SU-DHL-6 (cell line): ENCODE measurements around the gene TGFB2.

Source experiments
- H2AFZ ChIP-seq: fragments of 200-600 bp; sonication (generic); 2 replicates; pipeline ENCODE4 v1.6.1; 2014; ENCODE audit warnings: low read depth, mild to moderate bottlenecking, moderate library complexity, mixed read lengths, antibody characterized with exemption, low read length; ENCODE audit not compliant: severe bottlenecking
- H3F3A ChIP-seq: fragments of 200-600 bp; shearing (Covaris generic); 2 replicates; pipeline ENCODE4 v1.6.0; 2016; ENCODE audit warnings: antibody characterized with exemption, mild to moderate bottlenecking; ENCODE audit not compliant: insufficient read depth
- H3K27ac ChIP-seq: fragments of 200-600 bp; sonication (generic); 2 replicates; pipeline ENCODE4 v1.5.1; 2016; ENCODE audit warnings: low read depth, mild to moderate bottlenecking, low read length, moderate library complexity, mixed read lengths
- H3K27me3 ChIP-seq: fragments of 200-600 bp; sonication (generic), shearing (Covaris generic); 2 replicates; pipeline ENCODE4 v1.6.0; 2014; ENCODE audit warnings: mild to moderate bottlenecking, low read length
- H3K36me3 ChIP-seq: fragments of 200-600 bp; sonication (generic); 2 replicates; pipeline ENCODE4 v1.6.1; 2014; ENCODE audit warnings: mild to moderate bottlenecking, low read length, mixed read lengths
- H3K4me2 ChIP-seq: fragments of 300-600, 200-600 bp; shearing (Covaris generic), sonication (generic); 2 replicates; pipeline ENCODE4 v1.6.0; 2014; ENCODE audit warnings: low read length, low read depth, mild to moderate bottlenecking; ENCODE audit not compliant: poor library complexity, severe bottlenecking
- H3K4me3 ChIP-seq: fragments of 200-600 bp; sonication (generic); 2 replicates; pipeline ENCODE4 v1.5.1; 2014; ENCODE audit warnings: antibody characterized with exemption, low read length, mild to moderate bottlenecking, mixed read lengths; ENCODE audit not compliant: insufficient read depth, poor library complexity, severe bottlenecking
- H3K79me2 ChIP-seq: fragments of 200-600 bp; sonication (generic); 2 replicates; pipeline ENCODE4 v1.6.1; 2014; ENCODE audit warnings: mild to moderate bottlenecking, low read length, moderate library complexity; ENCODE audit not compliant: insufficient read depth
- H3K9ac ChIP-seq: fragments of 200-600 bp; sonication (generic); 2 replicates; pipeline ENCODE4 v1.7.0; 2014; ENCODE audit warnings: mild to moderate bottlenecking, low read length
- H3K9me2 ChIP-seq: fragments of 200-600 bp; sonication (generic); replicated peaks from 2 replicates; pipeline ENCODE4 v1.6.1; 2014; ENCODE audit warnings: low read length; ENCODE audit not compliant: insufficient read depth
- H3K9me3 ChIP-seq: fragments of 200-600 bp; sonication (generic); 2 replicates; pipeline ENCODE4 v1.6.1; 2014; ENCODE audit warnings: low read length, mixed read lengths; ENCODE audit not compliant: insufficient read depth
- H4K20me1 ChIP-seq: fragments of 200-600 bp; sonication (generic); 2 replicates; pipeline ENCODE4 v1.6.1; 2014; ENCODE audit warnings: low read depth, mild to moderate bottlenecking, antibody characterized with exemption, low read length, moderate library complexity, mixed read lengths
- CTCF ChIP-seq: fragments of 200-600 bp; sonication (generic); IDR thresholded peaks from one replicate; pipeline ENCODE4 v1.5.1; 2017; ENCODE audit warnings: antibody characterized with exemption, mild to moderate bottlenecking, low read length, moderate library complexity; ENCODE audit not compliant: insufficient read depth, poor library complexity, severe bottlenecking
- EZH2phosphoT487 ChIP-seq: fragments of 200-600 bp; sonication (generic), shearing (Covaris generic); conservative IDR thresholded peaks from 2 replicates; pipeline ENCODE4 v1.6.1; 2018; ENCODE audit warnings: mild to moderate bottlenecking, antibody characterized with exemption, low read length, moderate library complexity, mixed read lengths

TGFB2 gene

GRCh38 chr1:218433744-218434143, 88.6 kb downstream of the TGFB2 start:
- H3K4me2 ChIP-seq, result no peak overlapping the region
- TF ChIP-seq CTCF, result no peak

DNA sequence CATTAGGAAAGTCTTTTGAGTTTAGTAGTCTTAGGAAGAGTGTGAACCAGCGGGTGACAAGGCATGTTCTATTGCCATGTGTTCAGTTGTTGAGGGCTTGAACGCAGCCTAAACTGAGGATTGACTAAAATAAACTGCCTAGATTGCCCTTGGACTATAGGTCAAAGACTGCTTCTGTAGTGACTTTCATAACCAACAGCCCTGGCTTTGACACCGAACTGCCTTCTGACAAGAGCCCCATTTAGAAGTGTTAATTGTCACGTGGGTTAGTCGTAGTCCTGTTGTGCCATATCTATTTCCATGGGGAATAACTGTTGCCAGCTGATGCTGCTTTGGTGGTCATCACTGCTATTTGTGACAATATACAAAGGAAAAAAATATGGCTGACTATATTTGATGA, 90.4 kb downstream of the TGFB2 start:
- no peak overlapping the region for H3K27ac ChIP-seq
- no peak for TF ChIP-seq EZH2phosphoT487
- TF ChIP-seq CTCF, result no peak
- H3K79me2 ChIP-seq, result no peaks in the 10 kb centered on the region
- H3K4me2 ChIP-seq, result no peak overlapping the region
- H2AFZ ChIP-seq, result no peak overlapping the region
- H3K9me3 ChIP-seq, result no peaks in the 10 kb centered on the region
- H3K36me3 ChIP-seq, result no peaks in the 10 kb centered on the region
- no peak overlapping the region for H3K9ac ChIP-seq
- H4K20me1 ChIP-seq, result no peaks in the 10 kb centered on the region
- H3K27me3 ChIP-seq, result no peaks in the 10 kb centered on the region
- no peak overlapping the region for H3K4me3 ChIP-seq
- no peaks in the 10 kb centered on the region for H3K9me2 ChIP-seq
- H3F3A ChIP-seq, result no peaks in the 10 kb centered on the region

More at GRCh38 chr1:218433744-218434143, 88.6 kb downstream of the TGFB2 start:
- H3K4me3 ChIP-seq, result no peak overlapping the region
- H2AFZ ChIP-seq, result no peak overlapping the region
- no peaks in the 10 kb centered on the region for H3K9me3 ChIP-seq
- H3K27ac ChIP-seq, result no peak overlapping the region
- no peaks in the 10 kb centered on the region for H3K9me2 ChIP-seq
- no peaks in the 10 kb centered on the region for H3F3A ChIP-seq
- H3K79me2 ChIP-seq, result no peaks in the 10 kb centered on the region
- no peaks in the 10 kb centered on the region for H3K27me3 ChIP-seq
- no peaks in the 10 kb centered on the region for H3K36me3 ChIP-seq
- H3K9ac ChIP-seq, result no peak overlapping the region
- no peaks in the 10 kb centered on the region for H4K20me1 ChIP-seq

DNA sequence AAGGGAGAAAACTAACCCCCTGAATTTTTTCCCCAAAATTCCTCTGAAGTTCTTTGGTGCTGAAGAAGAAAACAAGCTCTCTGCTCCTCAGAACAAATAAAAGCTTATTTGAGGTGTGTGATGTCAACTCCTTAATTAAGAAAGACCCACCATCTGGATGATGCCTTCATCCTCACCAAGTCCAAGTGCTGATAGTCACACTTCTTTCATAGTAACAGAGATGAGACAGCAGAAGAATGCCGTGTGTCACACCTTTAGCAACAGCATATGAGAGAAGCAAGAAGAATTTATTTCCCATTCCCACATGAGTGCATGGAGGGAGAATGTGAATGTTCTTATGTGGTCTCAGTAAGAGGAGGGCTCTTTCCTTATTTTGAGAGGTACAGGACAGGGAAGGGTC, 91.2 kb downstream of the TGFB2 start:
- no peak for TF ChIP-seq CTCF
- TF ChIP-seq EZH2phosphoT487, result no peak
- no peaks in the 10 kb centered on the region for H3K9me2 ChIP-seq
- no peak overlapping the region for H3K4me2 ChIP-seq
- no peaks in the 10 kb centered on the region for H3K36me3 ChIP-seq
- H3F3A ChIP-seq, result no peaks in the 10 kb centered on the region
- H3K27ac ChIP-seq, result no peak overlapping the region
- no peaks in the 10 kb centered on the region for H3K9me3 ChIP-seq
- no peaks in the 10 kb centered on the region for H3K79me2 ChIP-seq
- H3K9ac ChIP-seq, result no peak overlapping the region
- no peak overlapping the region for H2AFZ ChIP-seq
- H4K20me1 ChIP-seq, result no peaks in the 10 kb centered on the region
- H3K4me3 ChIP-seq, result no peak overlapping the region
- H3K27me3 ChIP-seq, result no peaks in the 10 kb centered on the region

DNA sequence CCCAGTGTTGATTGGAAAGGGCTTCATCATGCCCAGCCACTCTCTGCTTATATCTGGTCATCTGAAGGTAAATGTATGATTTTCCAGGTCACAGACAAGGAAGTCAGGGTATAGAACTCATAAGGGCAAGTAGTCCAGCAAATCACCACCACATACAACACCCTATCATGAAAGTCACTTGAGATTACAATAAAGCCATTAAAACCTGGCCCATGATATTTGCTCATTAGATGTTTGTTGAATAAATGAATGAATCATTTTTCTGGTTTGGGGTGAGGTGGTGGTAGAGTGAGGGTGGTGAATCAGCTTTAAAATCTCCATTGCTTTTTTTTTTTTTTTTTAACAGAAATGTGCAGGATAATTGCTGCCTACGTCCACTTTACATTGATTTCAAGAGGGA, 91.9 kb downstream of the TGFB2 start:
- Histone ChIP-seq H3F3A (no peaks in the 10 kb centered on the region), H3K79me2 (no peaks in the 10 kb centered on the region), H3K27ac (no peak overlapping the region), H3K9ac (no peak overlapping the region), H3K27me3 (no peaks in the 10 kb centered on the region), H2AFZ (no peak overlapping the region), H3K4me2 (no peak overlapping the region), H3K36me3 (no peaks in the 10 kb centered on the region), H3K9me3 (no peaks in the 10 kb centered on the region), H3K4me3 (no peak overlapping the region), H4K20me1 (no peaks in the 10 kb centered on the region), H3K9me2 (no peaks in the 10 kb centered on the region)
- TF ChIP-seq EZH2phosphoT487, result no peak
- TF ChIP-seq CTCF, result no peak
